ENCODE data around the gene PRSS2.
"Not testable (repeated sequence)": the region's sequence is repeated elsewhere in the genome, so short reads cannot be mapped to it uniquely, and the experiment has no call there.

Gene PRSS2

DNA sequence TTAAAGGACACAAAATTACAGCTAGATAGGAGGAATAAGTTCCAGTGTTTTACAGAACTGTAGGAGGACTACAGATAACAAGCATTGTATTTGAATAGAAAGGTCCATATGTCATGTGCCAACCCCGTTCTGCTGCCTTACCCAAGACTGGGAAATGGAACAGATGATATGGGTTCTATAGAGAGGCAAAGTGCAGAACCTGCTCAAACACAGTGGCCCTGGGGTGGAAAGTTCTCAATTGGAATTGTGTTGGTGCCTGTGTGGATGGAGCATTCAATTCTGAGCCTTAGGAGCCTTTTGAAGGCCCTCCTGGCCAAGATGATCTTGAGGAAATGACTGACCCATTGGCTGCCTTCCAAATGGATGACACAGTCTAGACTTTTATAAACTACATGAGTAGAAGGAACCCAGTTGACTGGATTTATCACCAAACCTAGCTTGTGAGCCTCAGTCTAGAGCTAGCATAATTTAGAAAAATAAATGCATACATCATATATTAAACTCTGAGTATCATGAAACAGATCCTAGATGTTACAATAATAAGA is 25.6 kb upstream of the PRSS2 start:
- no peak overlapping the region for H3K4me3 ChIP-seq (ENCODE audit: low read length)
- DNase-seq (ENCODE audit: low read depth) = no peak
- TF ChIP-seq, protein P1, sequence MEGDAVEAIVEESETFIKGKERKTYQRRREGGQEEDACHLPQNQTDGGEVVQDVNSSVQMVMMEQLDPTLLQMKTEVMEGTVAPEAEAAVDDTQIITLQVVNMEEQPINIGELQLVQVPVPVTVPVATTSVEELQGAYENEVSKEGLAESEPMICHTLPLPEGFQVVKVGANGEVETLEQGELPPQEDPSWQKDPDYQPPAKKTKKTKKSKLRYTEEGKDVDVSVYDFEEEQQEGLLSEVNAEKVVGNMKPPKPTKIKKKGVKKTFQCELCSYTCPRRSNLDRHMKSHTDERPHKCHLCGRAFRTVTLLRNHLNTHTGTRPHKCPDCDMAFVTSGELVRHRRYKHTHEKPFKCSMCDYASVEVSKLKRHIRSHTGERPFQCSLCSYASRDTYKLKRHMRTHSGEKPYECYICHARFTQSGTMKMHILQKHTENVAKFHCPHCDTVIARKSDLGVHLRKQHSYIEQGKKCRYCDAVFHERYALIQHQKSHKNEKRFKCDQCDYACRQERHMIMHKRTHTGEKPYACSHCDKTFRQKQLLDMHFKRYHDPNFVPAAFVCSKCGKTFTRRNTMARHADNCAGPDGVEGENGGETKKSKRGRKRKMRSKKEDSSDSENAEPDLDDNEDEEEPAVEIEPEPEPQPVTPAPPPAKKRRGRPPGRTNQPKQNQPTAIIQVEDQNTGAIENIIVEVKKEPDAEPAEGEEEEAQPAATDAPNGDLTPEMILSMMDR (conservative IDR thresholded peaks at IDR 0.05; ENCODE audit: low read depth, low read length) = no peak

DNA sequence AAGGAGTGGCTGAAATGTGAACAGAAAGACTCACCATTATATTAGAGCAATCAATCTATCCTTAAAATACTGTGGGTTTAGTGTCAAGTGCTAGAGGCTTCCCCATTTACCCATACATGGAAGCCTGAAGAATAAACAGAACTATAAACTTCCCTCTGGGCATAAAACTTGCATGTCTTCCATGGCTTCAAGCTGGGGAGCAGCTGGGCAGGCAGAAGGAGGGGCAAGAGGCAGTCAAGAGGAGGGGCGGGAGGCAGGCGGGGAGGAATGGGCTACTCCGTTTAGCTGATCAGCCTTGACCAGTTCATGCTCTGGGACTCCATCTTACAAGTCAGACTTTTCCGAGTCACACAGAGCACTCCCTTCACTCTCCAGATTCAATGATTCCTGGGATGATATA is 25.0 kb upstream of the PRSS2 start:
- DNase-seq (ENCODE audit: low read depth) = no peak
- TF ChIP-seq, protein P1 (conservative IDR thresholded peaks at IDR 0.05; ENCODE audit: low read depth, low read length) = no peak
- H3K4me3 ChIP-seq (ENCODE audit: low read length) = no peak overlapping the region

DNA sequence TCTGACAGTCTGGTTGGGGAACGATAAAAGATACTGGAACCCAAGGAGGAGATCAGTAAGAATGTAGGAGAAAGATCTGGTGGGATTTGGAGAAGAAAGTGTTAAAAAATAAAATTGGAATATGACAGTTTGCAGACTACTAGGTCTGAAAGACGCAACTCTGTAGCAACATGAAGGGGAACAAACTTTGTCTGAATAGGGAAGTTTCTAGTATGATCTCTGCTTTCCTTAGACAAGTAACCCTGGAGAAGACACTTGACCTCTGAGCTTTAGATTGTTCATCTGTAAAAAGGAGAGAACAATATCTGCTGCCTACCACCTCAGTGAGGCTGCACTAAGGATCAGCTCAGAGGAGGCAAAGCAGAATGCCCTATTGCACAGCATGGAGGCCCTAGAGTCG is 24.5 kb upstream of the PRSS2 start:
- TF ChIP-seq, protein P1 (conservative IDR thresholded peaks at IDR 0.05; ENCODE audit: low read depth, low read length) = no peak
- H3K4me3 ChIP-seq (ENCODE audit: low read length) = no peak overlapping the region
- DNase-seq (ENCODE audit: low read depth) = no peak

DNA sequence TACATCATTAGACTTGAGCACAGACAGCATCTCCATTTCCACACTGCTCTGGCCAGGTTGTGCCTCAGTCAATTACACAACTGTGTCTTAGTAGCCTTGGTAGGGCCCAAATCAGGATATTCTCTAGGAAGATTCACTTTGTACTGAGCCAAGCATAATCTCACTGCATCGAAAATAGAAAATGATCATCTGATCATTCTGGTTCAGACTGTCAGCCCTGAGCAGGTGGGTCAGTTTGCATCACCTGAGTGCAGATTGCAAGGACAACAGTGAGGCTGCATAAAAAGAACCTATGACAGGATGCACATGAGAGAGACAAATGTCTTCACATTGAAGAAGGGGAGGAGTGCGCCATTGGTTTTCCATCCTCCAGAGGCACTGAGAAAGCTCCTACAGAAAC is 22.4 kb upstream of the PRSS2 start:
- DNase-seq (ENCODE audit: low read depth) = not testable (repeated sequence)

DNA sequence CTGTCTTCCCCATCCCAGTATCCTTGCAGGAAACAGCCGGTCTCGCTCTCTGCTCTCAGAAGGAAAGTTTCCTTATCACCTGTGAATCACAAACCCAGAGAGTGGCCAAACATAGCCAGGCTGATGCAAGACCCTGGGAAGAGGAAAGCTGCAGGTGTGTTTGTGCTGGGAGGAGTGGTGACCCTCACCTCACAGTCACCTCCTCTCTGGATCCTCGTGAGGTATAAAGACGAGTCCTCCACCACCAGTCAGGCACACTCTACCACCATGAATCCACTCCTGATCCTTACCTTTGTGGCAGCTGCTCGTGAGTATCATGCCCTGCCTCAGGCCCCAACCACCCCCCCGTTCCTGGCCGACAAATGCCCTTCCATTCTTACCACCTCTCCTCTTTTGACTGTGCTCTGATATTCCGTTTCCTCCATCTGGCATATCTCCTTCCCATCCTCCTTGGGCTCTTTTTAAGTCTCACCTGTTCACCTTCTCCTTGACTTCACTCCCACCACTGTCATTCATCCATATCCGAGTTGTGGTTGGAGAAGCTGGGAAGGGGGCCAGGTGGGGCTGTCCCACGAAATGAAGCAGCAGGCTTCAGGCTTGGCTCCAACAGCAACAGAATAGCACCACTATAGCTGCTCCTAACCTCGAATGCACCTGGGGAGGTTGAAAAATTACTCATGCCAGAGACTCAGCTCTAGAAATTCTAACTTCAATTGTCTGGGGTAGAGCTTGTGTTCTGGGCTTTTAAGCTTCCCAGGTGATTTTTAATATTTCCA is 21.4 kb upstream of the PRSS2 start, which contains the start of gene PRSS1:
TSS of gene PRSS1 (plus strand) at position 255 of the 776 bp plus-strand sequence. CDS start at position 268, 13 bp downstream.
- no peak within 1 kb of the TSS for H3K4me3 ChIP-seq (ENCODE audit: low read length)
- TF ChIP-seq, protein P1 (conservative IDR thresholded peaks at IDR 0.05; ENCODE audit: low read depth, low read length) = no peak
- DNase-seq (ENCODE audit: low read depth) = no peak

More for the DNA sequence above, 22.4 kb upstream of the PRSS2 start:
- H3K4me3 ChIP-seq (ENCODE audit: low read length) = not testable (repeated sequence)

DNA sequence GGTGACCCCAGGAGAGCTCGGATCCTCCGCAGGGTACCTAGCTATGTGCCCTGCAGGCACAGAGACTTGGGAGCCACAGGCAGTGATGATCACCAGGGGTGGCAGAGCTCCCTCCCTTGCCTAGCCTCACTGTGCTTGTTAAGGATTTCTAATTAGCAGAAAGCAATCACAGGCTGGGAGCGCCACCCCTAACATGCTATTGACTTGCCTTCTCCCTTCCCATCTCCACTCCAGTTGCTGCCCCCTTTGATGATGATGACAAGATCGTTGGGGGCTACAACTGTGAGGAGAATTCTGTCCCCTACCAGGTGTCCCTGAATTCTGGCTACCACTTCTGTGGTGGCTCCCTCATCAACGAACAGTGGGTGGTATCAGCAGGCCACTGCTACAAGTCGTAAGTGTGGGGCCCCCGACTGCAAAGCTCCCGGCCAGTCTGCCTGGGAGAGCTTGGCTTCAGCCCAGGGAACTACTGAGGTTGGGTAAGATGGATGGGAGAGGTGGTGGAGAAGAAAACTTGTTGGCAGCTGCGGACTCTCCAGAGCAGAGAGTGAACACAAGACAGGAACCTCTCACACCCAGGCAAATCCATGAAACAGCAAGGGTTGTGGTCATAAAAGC is 20.3 kb upstream of the PRSS2 start:
- no peak for DNase-seq (ENCODE audit: low read depth)
- TF ChIP-seq, protein P1 (conservative IDR thresholded peaks at IDR 0.05; ENCODE audit: low read depth, low read length) = no peak
- no peak overlapping the region for H3K4me3 ChIP-seq (ENCODE audit: low read length)

DNA sequence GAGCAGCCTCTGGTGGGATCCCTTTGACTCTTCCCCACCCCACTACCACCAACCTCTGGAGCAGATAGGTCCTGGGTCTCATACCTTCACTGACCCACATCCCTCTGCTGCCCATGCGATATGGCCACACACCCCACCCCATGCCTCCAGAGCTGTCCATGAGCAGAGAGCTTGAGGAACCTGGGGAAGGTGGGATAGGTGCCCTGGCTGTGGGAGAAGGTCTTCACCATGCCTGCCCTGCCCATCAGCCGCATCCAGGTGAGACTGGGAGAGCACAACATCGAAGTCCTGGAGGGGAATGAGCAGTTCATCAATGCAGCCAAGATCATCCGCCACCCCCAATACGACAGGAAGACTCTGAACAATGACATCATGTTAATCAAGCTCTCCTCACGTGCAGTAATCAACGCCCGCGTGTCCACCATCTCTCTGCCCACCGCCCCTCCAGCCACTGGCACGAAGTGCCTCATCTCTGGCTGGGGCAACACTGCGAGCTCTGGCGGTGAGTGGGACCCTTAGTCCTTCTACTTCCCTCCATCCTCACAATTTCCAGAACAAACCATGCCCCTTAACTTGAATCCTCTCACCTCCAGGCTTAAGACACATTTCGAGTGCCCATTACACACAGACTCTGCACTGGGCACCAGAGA is 19.1 kb upstream of the PRSS2 start:
- not testable (repeated sequence) for DNase-seq (ENCODE audit: low read depth); H3K4me3 ChIP-seq (ENCODE audit: low read length)

Measured in retinal pigment epithelial cell (primary cell).